Pons (tissue), 1 donor: ENCODE data around the gene SUMF2.
"Not testable (repeated sequence)": the region's sequence is repeated elsewhere in the genome, so short reads cannot be mapped to it uniquely, and the experiment has no call there.

Experiments
- DNase-seq: peaks from one replicate; pipeline ENCODE4 v3.0.0-alpha.2; 2016; ENCODE audit warnings: low spot score

The SUMF2 gene

DNA sequence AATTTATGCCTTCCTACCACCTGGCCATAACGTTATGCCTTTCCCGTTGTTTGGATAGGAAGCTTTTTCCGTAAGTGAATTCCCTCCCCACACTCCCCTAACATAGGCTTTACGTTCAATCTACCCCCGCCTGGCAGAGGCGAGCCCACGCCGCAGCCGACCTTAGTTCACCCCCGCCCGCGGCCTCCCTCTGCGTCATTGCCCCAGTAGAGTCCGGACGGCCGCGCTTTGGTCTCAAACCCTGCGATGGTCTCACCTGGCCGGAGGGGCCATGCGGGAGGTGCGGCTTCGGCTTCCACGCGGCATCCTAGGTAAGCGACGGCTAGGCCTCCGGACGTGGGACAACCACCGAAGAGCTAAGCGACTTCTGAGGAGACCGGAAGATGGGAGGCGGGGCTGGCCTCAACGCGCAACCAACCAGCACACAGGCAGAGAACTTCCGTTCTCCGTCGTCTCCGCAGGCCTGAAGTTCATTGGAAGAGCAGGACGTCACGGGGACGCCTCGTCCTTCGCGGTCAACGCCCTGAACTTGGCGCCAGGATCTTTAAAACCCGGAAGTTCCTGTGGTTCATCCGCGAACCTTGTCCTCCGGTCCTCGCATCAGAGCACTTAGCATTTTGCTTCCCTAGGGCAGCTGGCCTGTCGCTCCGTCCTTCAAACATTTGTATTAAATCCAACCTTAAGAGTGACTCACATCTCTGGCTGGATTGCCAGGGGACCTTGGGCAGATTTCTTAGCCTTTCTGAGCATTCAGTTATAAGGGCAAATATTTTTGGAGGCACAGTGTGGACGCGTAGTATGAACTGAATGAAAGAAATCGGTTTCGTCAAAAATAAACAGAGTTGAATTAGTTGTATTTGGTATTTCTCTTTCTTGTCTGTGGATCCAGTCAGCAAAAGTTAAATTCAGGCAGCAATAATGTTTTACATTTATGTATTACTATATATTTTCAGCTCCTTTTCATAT is 42.3 kb downstream of the SUMF2 start, which contains the start of gene CHCHD2:
Gene CHCHD2, minus strand, starts transcription at position 369 of the 966 bp plus-strand sequence. Its CDS starts 63 bp downstream, at position 306.
- DNase-seq: peak; percentile 99

DNA sequence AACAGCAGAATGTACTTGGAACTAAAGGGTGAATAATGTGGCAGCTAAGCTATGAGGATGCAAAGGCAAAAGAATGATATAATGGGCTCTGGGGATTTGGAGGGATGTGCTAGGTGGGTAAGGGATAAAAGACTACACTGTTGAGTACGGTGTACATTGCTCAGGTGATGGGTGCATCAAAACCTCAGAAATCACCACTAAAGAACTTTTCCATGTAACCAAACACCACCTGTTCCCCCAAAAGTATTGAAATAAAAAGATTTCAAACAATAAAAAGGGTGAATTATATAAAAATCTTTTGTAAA is 43.8 kb downstream of the SUMF2 start:
- no peak for DNase-seq

GRCh38 chr7:56110611-56111010 is 46.5 kb downstream of the SUMF2 start:
- no peak for DNase-seq

DNA sequence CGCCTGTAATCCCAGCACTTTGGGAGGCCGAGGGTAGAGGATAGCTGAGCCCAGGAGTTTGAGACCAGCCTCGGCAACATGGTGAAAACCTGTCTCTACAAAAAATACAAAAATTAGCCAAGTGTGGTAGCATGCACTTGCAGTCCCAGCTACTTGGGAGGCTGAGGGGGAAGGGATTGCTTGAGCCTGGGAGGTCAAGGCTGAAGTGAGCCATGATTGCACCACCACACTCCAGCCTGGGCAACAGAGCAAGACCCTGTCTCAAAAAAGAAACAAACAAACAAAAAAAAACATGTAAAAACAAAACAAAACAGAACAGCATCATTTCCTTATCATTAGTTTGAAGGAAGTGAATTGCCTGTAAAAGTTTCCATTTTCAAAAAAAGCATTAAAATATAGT is 48.2 kb downstream of the SUMF2 start:
- not testable (repeated sequence) for DNase-seq

GRCh38 chr7:56115852-56116538 is 51.9 kb downstream of the SUMF2 start, which contains the start of gene NUPR2:
Gene NUPR2, minus strand, starts transcription at chr7:56116417. Its CDS starts 103 bp downstream, at chr7:56116314.
- no peak for DNase-seq

DNA sequence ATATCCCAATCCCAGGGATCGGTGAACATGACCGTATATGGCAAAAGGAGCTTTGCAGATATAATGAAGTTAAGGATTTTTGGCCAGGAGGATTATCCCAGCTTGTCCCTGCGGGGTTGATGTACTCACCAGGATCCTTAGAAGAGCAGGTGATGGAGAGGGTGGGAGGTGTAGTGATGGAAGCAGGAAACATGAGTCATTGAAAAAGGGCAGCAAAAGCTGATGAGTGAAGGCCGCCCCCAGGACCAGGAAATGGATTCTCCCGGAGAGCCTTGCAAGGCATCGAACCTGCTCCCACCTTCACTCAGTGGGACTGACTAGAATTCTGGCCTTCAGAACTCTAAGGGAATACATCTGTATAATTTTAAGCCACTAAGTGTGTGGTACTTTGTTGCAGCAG is 57.4 kb downstream of the SUMF2 start:
- no peak for DNase-seq

DNA sequence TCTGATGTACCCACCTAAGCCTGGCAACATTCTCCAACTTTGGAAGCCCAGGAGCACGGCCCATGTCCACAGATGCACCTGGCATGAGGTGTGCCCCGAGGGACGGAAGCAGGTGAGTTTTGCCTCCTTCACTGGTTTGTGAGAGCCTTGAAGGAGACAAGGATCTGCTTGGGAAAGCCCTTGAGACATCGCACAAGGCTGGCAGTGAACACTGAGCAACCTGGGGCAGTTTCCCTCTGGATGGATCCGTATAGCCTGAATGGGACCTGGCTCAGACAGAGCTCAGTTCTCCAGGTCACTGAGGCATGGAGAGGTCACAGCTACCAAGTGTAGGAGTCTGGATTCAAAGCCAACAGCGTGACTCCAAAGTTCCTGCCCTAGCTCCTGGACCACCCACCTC is 60.9 kb downstream of the SUMF2 start:
- no peak for DNase-seq

- no peak for DNase-seq
Measured at GRCh38 chr7:56125831-56126230, 61.7 kb downstream of the SUMF2 start.

- no peak for DNase-seq
Measured at GRCh38 chr7:56127241-56127975, 63.3 kb downstream of the SUMF2 start.
